B cell (primary cell): ENCODE results near the gene STYXL1.
"Not testable (repeated sequence)": the region's sequence is repeated elsewhere in the genome, so short reads cannot be mapped to it uniquely, and the experiment has no call there.

Source experiments
- CTCF ChIP-seq: fragments of 200-600 bp; IDR thresholded peaks from one replicate; pipeline ENCODE4 v1.8.0; 2022; ENCODE audit warnings: antibody characterized with exemption, mild to moderate bottlenecking
- EZH2 ChIP-seq: IDR thresholded peaks from 2 replicates; pipeline ENCODE4 v1.6.1; 2012; ENCODE audit warnings: borderline replicate concordance, low read depth, mild to moderate bottlenecking, moderate library complexity, low read length; ENCODE audit not compliant: insufficient read depth, poor library complexity, severe bottlenecking

DNA sequence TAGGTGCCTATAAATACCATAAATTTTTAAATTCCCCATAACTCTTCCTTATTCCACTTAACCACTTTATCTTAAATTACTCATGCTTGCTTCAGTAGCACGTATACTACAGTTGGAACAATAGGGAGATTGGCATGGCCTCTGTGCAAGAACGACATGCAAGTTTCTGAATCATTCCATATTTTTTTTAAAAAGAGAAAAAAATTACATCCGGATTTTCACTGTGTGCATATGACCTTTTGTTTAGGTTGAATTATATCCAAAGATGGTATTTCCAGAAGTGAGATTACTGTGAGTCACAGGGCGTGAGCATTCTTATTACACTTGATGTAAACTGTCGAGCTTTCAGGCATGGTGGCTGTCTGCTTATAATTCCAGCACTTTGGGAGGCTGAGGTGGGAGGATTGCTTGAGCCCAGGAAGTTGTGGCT is 39.6 kb upstream of the STYXL1 start:
- TF ChIP-seq EZH2, CTCF: not testable (repeated sequence)
